22Rv1 (cell line): Measurements from ENCODE around the gene RALGPS1.

Experiments
- H3K27ac ChIP-seq: fragments of 450-650 bp; 2 replicates; pipeline ENCODE4 v1.5.1; 2017
- CTCF ChIP-seq: fragments of 450-650 bp; IDR thresholded peaks from 2 replicates; pipeline ENCODE4 v1.5.1; 2017; ENCODE audit warnings: mild to moderate bottlenecking
- ZFX ChIP-seq: fragments of 450-650 bp; IDR thresholded peaks from 2 replicates; pipeline ENCODE4 v1.6.1; 2017; ENCODE audit warnings: antibody characterized with exemption, borderline replicate concordance

The RALGPS1 gene

GRCh38 chr9:126886034-126886822, 28.4 kb upstream of the RALGPS1 start:
- TF ChIP-seq ZFX, result no peak
- no peak for TF ChIP-seq CTCF
- H3K27ac ChIP-seq, result no peak overlapping the region

GRCh38 chr9:126886897-126887296, 27.7 kb upstream of the RALGPS1 start:
- TF ChIP-seq ZFX (no peak), CTCF (no peak)

GRCh38 chr9:126891676-126892075, 22.9 kb upstream of the RALGPS1 start:
- no peak overlapping the region for H3K27ac ChIP-seq
- TF ChIP-seq ZFX (no peak), CTCF (no peak)

More at GRCh38 chr9:126886897-126887296, 27.7 kb upstream of the RALGPS1 start:
- no peak overlapping the region for H3K27ac ChIP-seq

- TF ChIP-seq CTCF, result peak; percentile 69
- TF ChIP-seq ZFX, result no peak
- no peak overlapping the region for H3K27ac ChIP-seq
Measured at GRCh38 chr9:126893079-126893478, 21.5 kb upstream of the RALGPS1 start.

GRCh38 chr9:126894052-126894603, 20.5 kb upstream of the RALGPS1 start:
- TF ChIP-seq ZFX (no peak), CTCF (no peak)

GRCh38 chr9:126902210-126902609, 12.4 kb upstream of the RALGPS1 start:
- no peak overlapping the region for H3K27ac ChIP-seq
- no peak for TF ChIP-seq ZFX
- no peak for TF ChIP-seq CTCF

More at GRCh38 chr9:126894052-126894603, 20.5 kb upstream of the RALGPS1 start:
- no peak overlapping the region for H3K27ac ChIP-seq

- TF ChIP-seq CTCF, result no peak
- H3K27ac ChIP-seq, result no peak overlapping the region
Measured at GRCh38 chr9:126904586-126904985, 10.0 kb upstream of the RALGPS1 start.
